Brain microvascular endothelial cell (primary cell): ENCODE data around the gene FITM1.

ENCODE experiments used
- DNase-seq: peaks from one replicate; pipeline ENCODE4 v3.0.0-alpha.2; 2020
- H3K27ac ChIP-seq: fragments of 250-450 bp; sonication (Bioruptor Pico); 2 replicates; pipeline ENCODE4 v1.5.1; 2020; ENCODE audit warnings: mild to moderate bottlenecking, moderate library complexity
- H3K27me3 ChIP-seq: fragments of 250-450 bp; sonication (Bioruptor Pico); replicated peaks from 2 replicates; pipeline ENCODE4 v1.5.1; 2020; ENCODE audit warnings: mild to moderate bottlenecking
- H3K36me3 ChIP-seq: fragments of 250-450 bp; sonication (Bioruptor Pico); replicated peaks from 2 replicates; pipeline ENCODE4 v1.5.1; 2020; ENCODE audit warnings: mild to moderate bottlenecking
- H3K4me3 ChIP-seq: 2 replicates; pipeline ENCODE4 v1.5.1; 2011; ENCODE audit warnings: low read depth, mild to moderate bottlenecking, control low read depth, low read length, moderate library complexity
- in situ Hi-C: cut with HindIII; loops from 2 replicates; pipeline ENCODE4 v1.10.0; 2017; ENCODE audit warnings: low sequenced_read_pairs, low pct_ligation_motif_present
- TF ChIP-seq, protein P1 (sequence below): IDR thresholded peaks from 2 replicates; pipeline ENCODE4 v1.5.1; 2011; ENCODE audit warnings: low read depth, mild to moderate bottlenecking, moderate library complexity, low read length, control low read depth, inconsistent platforms; ENCODE audit errors: missing control alignments

FITM1 gene

DNA sequence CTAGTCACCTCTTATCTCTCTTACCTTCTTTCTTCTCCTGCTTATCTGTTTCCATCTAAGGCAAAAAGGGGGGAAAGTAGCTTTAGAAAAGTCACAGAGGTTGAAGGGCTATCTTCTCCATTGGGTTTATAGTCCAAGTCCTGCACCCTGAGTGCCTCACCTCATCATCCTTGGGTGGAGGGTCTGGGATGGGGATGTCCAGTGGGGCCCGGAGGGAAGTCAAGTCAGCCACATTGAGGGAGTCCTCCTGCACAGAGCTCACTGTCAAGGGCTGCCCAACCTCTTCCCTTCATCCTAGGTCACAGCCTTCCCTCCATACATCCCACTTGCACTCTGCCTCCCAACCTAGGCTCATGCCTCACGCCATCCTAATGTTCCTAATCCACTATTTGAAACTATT lies 14.8 kb downstream of the FITM1 start:
- no peak for DNase-seq
- H3K4me3 ChIP-seq: no peak overlapping the region
- H3K27me3 ChIP-seq: no peaks in the 10 kb centered on the region
- in situ Hi-C loops: no loop called here
- TF ChIP-seq, protein P1, sequence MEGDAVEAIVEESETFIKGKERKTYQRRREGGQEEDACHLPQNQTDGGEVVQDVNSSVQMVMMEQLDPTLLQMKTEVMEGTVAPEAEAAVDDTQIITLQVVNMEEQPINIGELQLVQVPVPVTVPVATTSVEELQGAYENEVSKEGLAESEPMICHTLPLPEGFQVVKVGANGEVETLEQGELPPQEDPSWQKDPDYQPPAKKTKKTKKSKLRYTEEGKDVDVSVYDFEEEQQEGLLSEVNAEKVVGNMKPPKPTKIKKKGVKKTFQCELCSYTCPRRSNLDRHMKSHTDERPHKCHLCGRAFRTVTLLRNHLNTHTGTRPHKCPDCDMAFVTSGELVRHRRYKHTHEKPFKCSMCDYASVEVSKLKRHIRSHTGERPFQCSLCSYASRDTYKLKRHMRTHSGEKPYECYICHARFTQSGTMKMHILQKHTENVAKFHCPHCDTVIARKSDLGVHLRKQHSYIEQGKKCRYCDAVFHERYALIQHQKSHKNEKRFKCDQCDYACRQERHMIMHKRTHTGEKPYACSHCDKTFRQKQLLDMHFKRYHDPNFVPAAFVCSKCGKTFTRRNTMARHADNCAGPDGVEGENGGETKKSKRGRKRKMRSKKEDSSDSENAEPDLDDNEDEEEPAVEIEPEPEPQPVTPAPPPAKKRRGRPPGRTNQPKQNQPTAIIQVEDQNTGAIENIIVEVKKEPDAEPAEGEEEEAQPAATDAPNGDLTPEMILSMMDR: no peak
- H3K36me3 ChIP-seq: peaks cover 15% of the 10 kb centered on the region
- H3K27ac ChIP-seq: no peak overlapping the region

DNA sequence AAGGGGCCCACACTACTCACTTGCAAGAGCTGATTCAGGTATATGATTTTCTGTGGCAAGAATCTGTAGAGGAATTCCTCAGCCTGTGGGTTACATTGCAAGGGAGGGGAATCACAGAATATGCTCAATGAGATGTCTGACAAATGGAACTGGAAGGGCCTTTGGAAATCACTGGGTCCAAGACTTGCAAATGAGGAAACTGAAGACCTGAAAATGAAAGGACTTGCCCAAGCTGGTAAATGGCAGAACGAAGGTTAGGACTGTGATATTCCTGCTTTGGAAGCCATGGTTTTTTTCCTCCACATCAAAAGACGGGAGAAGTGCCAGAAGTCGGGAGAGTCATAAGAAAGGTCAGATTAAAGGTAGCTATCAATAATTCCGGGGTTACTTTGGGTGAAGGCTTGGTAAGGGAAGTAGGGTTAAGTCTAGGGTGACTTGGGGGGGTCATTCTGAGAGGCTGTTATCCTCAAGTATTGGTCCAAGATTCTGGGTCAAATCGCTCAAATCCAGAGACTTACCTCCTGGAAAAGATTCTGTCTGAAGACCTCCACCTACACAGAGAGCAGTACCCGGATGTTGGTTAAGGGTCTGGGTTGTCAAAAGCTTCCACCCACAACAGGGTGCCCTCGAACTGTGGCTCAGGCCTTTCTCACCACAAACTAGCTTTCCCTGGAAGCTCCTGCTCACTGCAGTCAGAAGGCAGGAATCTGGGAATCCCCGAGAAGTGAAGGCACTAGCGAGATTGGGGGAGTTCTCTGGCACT lies 15.4 kb downstream of the FITM1 start:
- peak overlapping the region; percentile 91 for H3K4me3 ChIP-seq
- in situ Hi-C loops: no loop called here
- TF ChIP-seq, protein P1: no peak
- H3K27ac ChIP-seq: peak overlapping the region; percentile 82
- no peaks in the 10 kb centered on the region for H3K27me3 ChIP-seq
- DNase-seq: no peak
- peaks cover 20% of the 10 kb centered on the region for H3K36me3 ChIP-seq

DNA sequence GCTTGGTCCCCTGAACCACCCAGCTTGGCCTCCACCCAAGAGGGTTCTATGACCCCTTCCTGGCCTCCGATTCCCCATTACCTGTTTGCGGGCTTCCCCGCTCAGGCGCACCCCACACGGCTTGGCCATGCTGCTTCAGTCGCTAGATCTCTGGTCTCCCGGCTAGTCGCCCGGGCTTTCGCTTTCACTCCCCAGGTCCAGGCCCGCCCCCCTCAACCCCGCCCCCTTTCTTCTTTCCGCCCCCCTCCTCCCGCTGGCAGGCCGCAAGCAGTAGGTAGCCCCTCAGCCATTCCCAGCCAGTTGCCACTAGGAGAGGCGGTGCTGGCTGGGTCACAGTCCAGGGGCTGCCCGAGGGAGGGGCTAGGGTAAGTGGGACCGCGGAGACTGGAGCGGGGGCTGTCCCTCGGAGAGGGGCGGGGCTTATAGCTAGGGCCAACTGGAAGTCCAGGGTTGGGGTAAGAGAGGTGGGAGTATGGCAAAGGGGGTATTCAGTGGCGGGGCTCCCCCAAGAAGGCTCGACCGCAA lies 16.1 kb downstream of the FITM1 start, which contains the start of gene PSME2:
TSS of gene PSME2 (minus strand) at position 158 of the 525 bp plus-strand sequence. CDS start at position 129, 29 bp downstream.
- Histone ChIP-seq H3K36me3 (peaks cover 27% of the 10 kb centered on the region), H3K27me3 (no peaks in the 10 kb centered on the region), H3K4me3 (peak within 1 kb of the TSS; percentile 91), H3K27ac (peak within 1 kb of the TSS; percentile 82)
- TF ChIP-seq, protein P1: peak; percentile 2
- in situ Hi-C loops: no loop called here
- DNase-seq: peak; percentile 96

DNA sequence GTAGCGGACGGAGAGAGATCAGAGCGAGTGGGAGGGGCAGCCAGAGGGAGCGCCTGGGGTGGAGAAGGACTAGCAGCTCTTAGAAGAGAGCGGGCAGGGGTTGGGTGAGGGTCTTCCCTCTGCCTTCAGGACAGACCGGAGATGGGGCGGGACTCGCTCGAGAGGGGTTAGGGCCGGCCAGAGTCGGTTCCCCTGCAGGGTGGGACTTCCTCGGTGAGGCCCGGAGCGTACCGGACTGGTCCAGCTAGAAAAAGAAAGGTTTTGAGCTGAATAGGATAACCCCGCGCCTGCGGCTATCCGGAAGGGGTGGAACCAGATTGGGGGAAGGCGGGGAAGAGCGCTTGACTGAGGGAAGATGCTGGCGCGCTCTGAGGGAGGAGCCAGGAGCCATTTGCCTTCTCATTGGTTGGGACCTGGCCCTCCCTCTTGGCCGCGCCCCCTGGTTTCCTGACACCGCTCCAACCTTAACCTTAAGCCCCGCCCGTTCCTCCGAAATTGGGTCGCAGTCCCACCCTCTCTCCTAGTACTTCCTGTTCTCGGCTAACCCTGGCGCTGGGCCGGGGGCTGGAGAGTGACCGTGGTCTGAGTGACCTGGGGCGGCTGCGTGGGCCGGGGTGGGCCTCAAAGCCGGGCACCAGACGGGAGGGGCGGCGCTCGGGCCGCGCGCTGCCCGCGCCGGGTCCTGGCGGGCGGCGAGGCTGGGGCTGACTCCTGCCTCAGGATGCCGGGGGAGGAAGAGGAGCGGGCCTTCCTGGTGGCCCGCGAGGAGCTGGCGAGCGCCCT lies 16.7 kb downstream of the FITM1 start, which contains the start of gene RNF31:
TSS of gene RNF31 (plus strand) at position 521 of the 783 bp plus-strand sequence. CDS start at position 722, 201 bp downstream.
- Histone ChIP-seq H3K27ac (peak within 1 kb of the TSS; percentile 82), H3K4me3 (peak within 1 kb of the TSS; percentile 91), H3K36me3 (peaks cover 33% of the 10 kb centered on the region), H3K27me3 (no peaks in the 10 kb centered on the region)
- peak; percentile 97 for DNase-seq
- in situ Hi-C loops: no loop called here
- TF ChIP-seq, protein P1: no peak

DNA sequence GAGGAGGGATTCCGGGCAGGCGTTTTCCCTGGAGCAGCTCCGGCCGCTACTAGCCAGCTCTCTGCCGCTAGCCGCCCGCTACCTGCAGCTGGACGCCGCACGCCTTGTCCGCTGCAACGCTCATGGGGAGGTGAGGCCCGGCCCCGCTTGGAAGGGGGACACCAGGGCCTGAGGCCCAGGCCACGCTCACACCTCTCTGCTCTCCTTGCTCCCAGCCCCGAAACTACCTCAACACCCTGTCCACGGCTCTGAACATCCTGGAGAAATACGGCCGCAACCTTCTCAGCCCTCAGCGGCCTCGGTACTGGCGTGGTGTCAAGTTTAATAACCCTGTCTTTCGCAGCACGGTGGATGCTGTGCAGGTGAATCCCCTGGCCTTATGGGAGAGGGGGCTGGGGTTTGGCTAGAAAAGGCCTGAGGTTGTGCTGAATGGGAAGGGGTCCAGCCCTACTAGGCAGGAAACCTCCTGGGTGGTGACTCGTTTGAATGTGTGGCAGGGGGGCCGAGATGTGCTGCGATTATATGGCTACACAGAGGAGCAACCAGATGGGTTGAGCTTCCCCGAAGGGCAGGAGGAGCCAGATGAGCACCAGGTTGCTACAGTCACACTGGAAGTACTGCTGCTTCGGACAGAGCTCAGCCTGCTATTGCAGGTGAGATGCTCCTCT lies 17.4 kb downstream of the FITM1 start:
- no peak for DNase-seq
- TF ChIP-seq, protein P1: no peak
- Histone ChIP-seq H3K4me3 (peak overlapping the region; percentile 91), H3K27ac (peak overlapping the region; percentile 46), H3K36me3 (peaks cover 38% of the 10 kb centered on the region), H3K27me3 (no peaks in the 10 kb centered on the region)
- in situ Hi-C loops: no loop called here
